Activated CD8-positive, alpha-beta memory T cell treated with anti-CD3 and anti-CD28 coated beads for 24 hours (primary cell): ENCODE data around the gene KCNT2.
"Not testable (repeated sequence)": the region's sequence is repeated elsewhere in the genome, so short reads cannot be mapped to it uniquely, and the experiment has no call there.

Source experiments
- DNase-seq: peaks from one replicate; pipeline ENCODE4 v3.0.0-alpha.2; 2020

The KCNT2 gene

DNA sequence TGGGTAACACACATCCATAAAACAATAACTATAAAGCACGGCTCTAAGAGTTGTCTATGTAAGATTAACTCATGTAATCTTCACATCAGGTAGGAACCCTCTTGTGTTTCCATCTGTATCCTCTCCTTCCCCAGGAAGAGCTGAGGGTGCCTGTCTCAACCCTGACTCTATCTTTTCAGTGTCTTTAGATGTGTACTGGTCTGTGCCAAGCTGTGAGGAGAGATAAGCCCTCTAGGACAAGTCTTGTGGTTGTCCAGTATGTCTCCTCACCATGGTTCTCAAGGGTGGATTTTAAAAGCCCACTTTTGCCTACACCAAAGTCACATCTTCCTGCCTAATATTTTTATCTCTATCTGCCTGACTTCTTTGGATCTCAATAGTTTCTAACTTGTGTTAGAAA, 300.1 kb downstream of the KCNT2 start:
- no peak for DNase-seq

- no peak for DNase-seq
These were observed 301.8 kb downstream of the KCNT2 start for GRCh38 chr1:196306421-196306820.

DNA sequence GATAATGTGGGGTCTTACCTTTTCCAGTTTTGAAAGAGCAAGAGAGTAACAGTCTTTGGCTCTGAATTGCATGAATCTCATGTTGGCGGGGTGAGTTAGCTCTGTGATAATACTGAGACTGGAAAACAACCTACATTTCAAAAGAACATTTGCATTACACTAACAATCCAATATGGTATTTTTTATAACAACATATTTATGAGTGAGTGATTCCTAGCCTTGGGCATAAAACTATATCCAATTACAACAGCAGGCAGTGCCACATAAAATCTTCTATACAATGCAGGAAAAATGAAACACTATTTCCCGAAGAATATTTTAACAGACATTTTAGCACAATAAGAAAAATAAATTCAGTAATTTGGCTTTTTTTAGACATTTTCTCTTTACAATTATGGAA, 303.0 kb downstream of the KCNT2 start:
- no peak for DNase-seq

- DNase-seq: no peak
These were observed 305.3 kb downstream of the KCNT2 start for GRCh38 chr1:196302981-196303380.

- no peak for DNase-seq
These were observed 305.8 kb downstream of the KCNT2 start for GRCh38 chr1:196302420-196302819.

DNA sequence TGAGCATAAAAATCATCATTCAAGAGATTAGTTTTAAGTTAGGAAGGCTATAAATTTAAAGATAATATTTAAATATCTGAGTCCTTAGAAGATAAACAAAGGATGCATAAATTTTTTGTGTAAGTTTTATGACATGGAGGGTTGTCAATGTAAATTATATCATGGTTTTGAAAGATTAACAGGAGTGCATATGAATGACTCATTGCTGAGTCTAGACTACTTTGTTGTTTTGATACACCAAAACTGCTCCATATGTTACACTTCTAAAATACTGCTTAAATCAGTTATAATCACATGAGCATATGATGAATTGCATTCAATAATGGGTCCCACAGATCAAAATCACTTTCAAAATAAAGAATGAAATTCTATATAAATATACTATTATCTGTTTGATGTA, 312.5 kb downstream of the KCNT2 start:
- DNase-seq: no peak

GRCh38 chr1:196278816-196279215, 329.4 kb downstream of the KCNT2 start:
- DNase-seq: no peak

DNA sequence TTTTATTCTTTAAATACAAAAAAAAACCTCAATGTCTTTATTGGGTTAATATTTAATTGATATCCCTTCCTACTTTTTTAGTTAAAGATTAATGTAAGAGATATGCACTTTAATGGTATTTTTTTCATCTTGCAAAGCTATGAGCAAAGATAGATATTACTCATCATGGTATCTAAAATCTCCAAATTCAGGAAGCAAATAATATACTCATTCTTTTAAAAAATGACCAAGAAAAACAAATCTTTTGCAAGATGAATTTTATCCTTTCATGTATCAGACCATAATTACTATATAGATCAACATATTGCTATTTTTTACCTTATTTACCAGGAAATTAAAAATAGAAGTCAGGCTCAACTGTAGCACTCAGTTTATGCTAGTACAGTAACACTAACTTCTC, 330.4 kb downstream of the KCNT2 start:
- DNase-seq: no peak

DNA sequence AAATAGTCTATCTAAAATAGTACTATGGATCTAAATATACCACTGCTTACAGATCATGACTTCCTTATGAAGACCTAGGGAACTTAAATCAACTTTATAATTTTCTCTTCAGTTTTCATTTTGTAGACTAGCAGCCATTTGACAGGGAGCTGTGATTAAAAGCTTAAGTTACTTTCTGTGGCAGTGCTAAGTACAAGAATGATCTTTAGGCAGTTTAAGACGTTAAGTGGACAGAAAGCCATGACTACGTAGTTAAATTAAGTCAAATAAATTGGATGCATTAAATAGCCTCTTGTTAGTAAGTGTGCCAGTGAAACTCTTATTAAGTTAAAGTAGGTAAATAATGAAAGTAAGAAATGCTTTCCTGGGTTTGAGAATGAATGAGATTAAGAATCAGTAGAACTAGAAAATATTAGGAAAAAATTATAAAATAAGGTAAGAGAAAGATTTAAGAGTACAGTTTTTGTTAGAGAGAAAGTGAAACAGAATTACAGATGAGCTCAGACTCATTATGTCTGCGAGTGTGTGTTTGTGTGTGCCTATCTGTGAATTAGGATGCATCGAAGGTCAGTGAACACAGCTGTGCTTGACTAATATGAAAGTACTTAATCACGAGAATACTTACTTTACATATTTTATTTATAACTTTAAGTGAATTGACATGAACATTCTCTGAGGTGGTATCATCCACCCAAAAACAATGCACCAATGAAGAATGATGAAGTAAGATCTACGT, 336.9 kb downstream of the KCNT2 start:
- no peak for DNase-seq

DNA sequence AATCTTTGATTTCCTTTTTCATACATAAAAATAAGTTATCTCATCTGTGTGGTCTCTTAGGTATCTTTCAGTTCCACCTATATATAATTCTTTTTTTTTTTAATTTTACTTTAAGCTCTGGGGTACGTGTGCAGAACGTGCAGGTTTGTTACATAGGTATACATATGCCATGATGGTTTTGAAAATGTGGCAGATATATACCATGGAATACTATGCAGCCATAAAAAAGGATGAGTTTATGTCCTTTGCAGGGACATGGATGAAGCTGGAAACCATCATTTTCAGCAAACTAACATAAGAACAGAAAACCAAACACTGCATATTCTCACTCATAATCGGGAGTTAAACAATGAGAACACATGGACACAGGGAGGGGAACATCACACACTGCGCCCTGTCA, 345.2 kb downstream of the KCNT2 start:
- not testable (repeated sequence) for DNase-seq

- no peak for DNase-seq
These were observed 348.0 kb downstream of the KCNT2 start for GRCh38 chr1:196260270-196260669.

- DNase-seq: no peak
These were observed 348.9 kb downstream of the KCNT2 start for GRCh38 chr1:196259316-196259715.

GRCh38 chr1:196255762-196256161, 352.5 kb downstream of the KCNT2 start:
- DNase-seq: no peak

DNA sequence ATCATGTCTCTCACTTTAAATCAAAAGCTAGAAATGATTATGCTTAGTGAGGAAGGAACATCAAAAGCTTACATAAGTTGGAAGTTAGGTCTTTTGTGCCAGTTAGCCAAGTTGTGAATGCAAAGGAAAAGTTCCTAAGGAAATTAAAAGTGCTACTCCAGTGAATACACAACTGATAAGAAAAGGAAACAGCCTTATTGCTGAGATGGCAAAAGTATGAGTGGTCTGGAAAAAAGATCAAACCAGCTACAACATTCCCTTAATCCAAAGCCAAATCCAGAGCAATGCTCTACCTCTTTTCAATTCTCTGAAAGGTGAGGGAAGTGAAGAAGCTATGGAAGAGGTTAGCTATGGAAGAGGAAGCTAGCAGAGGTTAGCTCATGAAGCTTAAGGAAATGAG, 378.7 kb downstream of the KCNT2 start:
- DNase-seq: no peak

GRCh38 chr1:196214866-196215265, 393.4 kb downstream of the KCNT2 start:
- no peak for DNase-seq

- no peak for DNase-seq
These were observed 398.3 kb downstream of the KCNT2 start for GRCh38 chr1:196209983-196210382.

DNA sequence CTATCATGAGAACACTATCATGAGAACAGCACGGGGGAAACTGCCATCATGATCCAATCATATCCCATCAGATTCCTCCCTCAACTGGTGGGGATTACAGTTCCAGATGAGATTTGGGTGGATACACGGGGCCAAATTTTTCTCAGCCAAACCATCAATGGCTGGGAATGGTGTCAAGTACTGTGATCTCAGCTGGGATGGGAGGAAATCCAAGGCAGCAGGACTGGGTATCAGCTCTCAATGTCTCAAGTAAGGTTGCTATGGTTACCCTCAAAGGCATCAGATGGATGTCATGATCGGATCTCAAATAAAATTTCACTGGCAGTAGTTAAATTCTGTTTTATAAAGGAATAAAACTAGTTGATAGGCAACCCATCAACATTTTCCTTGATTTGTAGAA, 399.0 kb downstream of the KCNT2 start:
- no peak for DNase-seq

DNA sequence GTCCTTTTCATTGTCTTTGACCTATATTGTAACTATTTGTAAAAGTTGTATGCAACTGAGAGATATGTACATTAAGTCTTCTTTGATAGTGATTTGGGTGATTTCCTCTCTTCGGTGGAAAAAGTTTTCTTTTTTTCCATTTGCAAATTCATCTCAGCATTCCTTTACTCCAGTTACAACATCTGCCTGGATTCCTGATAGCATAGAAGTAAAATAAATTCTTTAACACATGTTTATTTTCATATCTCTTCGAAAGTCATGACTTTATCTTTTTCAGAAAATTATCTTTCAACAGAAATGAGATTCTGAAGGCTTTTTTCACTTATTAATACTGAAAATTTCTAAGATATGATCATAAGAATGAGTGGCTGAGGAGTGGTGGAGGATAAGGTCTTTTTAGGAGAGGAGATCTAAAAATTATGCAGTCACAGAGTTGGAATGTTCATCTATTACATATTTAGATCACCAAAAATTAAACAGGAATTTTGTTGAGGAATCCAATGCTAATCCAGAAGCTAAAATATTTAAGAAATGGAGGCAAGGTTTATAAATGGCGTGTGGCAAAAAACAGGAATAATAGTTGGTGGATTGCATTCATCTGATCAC, 400.5 kb downstream of the KCNT2 start:
- DNase-seq: no peak

GRCh38 chr1:196205882-196206281, 402.4 kb downstream of the KCNT2 start:
- DNase-seq: no peak

- no peak for DNase-seq
These were observed 411.8 kb downstream of the KCNT2 start for GRCh38 chr1:196196486-196196885.

DNA sequence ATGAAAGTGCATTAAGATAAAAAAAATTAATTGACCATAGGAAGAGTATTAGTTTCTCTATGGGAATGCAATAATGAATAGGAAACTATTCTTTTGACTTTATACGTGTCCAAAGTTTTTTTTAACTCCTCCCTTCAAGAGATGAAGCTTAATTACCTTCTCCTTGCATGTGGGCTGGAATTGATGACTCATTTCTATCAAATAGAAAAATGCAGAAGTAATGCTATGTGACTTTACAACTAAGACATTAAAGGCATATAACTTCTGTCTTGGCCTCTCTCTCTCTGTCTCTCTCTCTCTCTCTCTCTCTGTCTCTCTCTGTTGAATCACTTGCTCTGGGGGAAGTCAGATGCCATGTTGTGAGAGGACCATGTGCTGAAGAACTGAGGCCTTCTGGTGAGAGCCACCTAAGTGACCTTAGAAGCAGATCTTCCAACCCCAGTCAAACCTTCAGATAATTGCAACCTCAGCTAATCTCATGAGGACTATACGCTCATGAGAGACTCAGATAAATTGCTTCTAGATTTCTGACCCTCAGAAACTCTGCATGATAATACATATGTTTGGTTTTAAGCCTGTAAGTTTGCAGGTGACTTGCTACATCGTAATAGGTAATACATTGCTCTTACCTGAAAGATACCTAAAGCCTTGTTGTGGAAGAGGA, 414.2 kb downstream of the KCNT2 start:
- no peak for DNase-seq

DNA sequence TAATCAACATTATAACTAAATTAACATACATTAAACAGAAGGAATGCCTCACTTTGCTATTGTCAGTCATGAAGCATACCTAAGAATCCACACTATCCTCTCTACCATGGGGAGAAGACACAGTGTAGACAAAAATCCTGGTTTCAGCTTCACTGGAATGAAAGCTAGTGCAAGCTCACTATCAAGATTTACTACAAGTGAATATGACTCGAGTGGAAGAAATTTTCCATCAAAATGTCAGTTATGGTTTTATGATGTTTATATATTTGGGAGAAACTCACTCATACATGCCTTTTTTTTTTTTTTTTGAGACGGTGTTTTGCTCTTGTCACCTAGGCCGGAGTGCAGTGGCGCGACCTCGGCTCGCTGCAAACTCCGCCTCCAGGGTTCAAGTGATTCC, 424.3 kb downstream of the KCNT2 start:
- no peak for DNase-seq

- DNase-seq: no peak
These were observed 426.7 kb downstream of the KCNT2 start for GRCh38 chr1:196181594-196181878.

- DNase-seq: no peak
These were observed 427.2 kb downstream of the KCNT2 start for GRCh38 chr1:196180847-196181593.
